D721Med (cell line): Measurements from ENCODE around the gene FRMD1.

Experiments
- DNase-seq: peaks from one replicate; pipeline ENCODE4 v3.0.0; 2011; ENCODE audit warnings: low spot score; ENCODE audit not compliant: insufficient read length
- FAIRE-seq: peaks from 2 replicates; lab custom pipeline; 2011; peaks lifted over from hg19 to GRCh38; lab: Jason Lieb, UNC
- TF ChIP-seq, protein P1 (sequence below): IDR thresholded peaks from 2 replicates; pipeline ENCODE4 v1.5.1; 2012; ENCODE audit warnings: mild to moderate bottlenecking, control low read depth; ENCODE audit not compliant: insufficient read depth; ENCODE audit errors: missing control alignments

The FRMD1 gene

GRCh38 chr6:168090064-168090690 lies 11.2 kb upstream of the FRMD1 start:
- DNase-seq: no peak
- FAIRE-seq: no peak
- TF ChIP-seq, protein P1, sequence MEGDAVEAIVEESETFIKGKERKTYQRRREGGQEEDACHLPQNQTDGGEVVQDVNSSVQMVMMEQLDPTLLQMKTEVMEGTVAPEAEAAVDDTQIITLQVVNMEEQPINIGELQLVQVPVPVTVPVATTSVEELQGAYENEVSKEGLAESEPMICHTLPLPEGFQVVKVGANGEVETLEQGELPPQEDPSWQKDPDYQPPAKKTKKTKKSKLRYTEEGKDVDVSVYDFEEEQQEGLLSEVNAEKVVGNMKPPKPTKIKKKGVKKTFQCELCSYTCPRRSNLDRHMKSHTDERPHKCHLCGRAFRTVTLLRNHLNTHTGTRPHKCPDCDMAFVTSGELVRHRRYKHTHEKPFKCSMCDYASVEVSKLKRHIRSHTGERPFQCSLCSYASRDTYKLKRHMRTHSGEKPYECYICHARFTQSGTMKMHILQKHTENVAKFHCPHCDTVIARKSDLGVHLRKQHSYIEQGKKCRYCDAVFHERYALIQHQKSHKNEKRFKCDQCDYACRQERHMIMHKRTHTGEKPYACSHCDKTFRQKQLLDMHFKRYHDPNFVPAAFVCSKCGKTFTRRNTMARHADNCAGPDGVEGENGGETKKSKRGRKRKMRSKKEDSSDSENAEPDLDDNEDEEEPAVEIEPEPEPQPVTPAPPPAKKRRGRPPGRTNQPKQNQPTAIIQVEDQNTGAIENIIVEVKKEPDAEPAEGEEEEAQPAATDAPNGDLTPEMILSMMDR: no peak

- TF ChIP-seq, protein P1: no peak
- FAIRE-seq (no peak), DNase-seq (no peak)
Observed at GRCh38 chr6:168089186-168090063, 10.4 kb upstream of the FRMD1 start.

GRCh38 chr6:168088161-168089053 lies 9.4 kb upstream of the FRMD1 start:
- TF ChIP-seq, protein P1: no peak
- FAIRE-seq (no peak), DNase-seq (no peak)

DNA sequence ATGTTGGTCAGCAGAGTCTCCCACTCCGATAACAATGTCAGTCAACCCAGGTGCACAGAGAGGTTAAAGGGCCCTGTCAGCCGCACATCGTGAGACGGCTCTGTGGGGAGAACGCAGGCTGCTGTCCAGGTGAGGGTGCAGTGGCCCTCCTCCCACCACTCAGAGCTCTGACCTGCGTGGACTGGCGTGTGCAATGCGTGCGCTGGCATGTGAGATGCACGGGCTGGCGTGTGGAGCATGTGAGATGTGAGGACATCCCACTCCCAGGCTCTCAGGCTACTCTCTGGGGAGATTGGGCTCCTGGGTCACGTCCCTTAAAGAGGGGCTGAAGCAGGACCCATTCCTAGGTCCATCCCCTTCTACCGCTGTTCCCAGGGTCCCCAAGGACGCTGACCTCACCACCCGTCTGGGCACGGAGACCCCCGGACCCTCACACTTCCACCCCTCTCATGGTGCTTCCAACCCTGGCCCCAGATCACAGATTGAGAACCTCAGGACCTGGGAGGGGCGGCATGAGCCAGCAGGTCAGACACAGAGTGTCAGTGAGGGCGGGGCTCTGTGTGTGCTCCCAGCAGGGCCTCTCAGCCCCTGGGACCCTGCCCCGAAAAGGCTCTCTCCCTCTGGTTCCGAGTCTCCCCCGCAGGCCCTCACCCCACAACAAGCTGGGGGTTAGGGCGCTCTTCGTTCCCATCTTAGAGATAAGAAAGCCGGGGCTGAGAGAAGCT lies 8.6 kb upstream of the FRMD1 start:
- TF ChIP-seq, protein P1: no peak
- FAIRE-seq (no peak), DNase-seq (no peak)

DNA sequence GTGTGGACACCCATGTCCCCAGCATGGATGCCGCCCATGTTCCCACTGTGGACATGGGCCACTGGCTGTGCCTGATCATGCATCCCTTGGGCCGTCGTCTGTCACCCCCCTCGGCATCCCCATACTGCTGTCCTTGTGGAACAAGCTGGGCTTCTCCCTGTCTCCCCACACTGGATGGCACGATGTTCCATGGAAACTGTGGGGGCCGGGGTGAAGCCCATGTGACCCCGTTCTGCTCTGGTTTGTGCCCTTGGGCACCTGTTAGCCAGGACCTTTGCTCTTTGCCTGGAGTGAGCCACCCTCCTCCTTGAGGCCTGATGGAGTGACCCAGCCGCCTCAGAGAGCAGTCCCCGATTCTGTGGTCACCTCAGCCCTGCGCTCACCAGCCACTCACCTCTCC lies 7.6 kb upstream of the FRMD1 start:
- TF ChIP-seq, protein P1: no peak
- FAIRE-seq (no peak), DNase-seq (no peak)

DNA sequence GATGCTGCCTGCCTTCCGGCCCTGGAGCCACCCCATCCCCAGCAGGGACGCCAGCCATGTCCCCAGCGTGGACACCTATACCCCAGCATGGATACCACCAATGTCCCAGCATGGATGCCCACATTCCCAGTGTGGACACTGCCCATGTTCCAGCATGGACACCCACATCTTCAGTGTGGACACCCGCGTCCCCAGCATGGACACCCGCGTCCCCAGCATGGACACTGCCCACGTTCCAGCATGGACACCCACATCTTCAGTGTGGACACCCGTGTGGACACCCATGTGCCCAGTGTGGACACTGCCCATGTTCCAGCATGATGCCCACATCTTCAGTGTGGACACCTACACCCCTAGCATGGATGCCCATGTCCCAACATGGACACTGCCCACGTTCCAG lies 7.1 kb upstream of the FRMD1 start:
- TF ChIP-seq, protein P1: no peak
- DNase-seq: no peak
- no peak for FAIRE-seq
